Activated T-cell treated with anti-CD3 and anti-CD28 coated beads, Interleukin-2, amount 50 U/mL, for 72 hours (primary cell): ENCODE data around the gene PPP1CC. TPM values are rescaled to one million over a fixed set of nuclear protein-coding genes. Genes with fewer than 3 reads are reported as not detected.
"Not testable (repeated sequence)": the region's sequence is repeated elsewhere in the genome, so short reads cannot be mapped to it uniquely, and the experiment has no call there.

ENCODE experiments used
- ATAC-seq, 2 donors: fragments of 150-1000 bp; cut with Tn5 transposase; replicated peaks in 1 of 2; 2 replicates each; pipeline ENCODE4 v1.10.0; 2021; ENCODE audit warnings: moderate library complexity in 2 of 2, mild to moderate bottlenecking in 1 of 2
- DNase-seq, 2 donors: peaks; one replicate each; pipeline ENCODE4 v3.0.0; 2021 to 2022; ENCODE audit warnings: mixed read lengths in 1 of 2
- H3K27ac Mint-ChIP-seq: one replicate; pipeline ENCODE4 v1.8.0; 2022; ENCODE audit warnings: mild to moderate bottlenecking, moderate library complexity, mixed read lengths
- H3K27me3 Mint-ChIP-seq: one replicate; pipeline ENCODE4 v1.8.0; 2022; ENCODE audit warnings: low read depth, mixed read lengths
- H3K36me3 Mint-ChIP-seq, 2 donors: one replicate each; pipeline ENCODE4 v1.8.0; 2022; ENCODE audit warnings: mixed read lengths in 2 of 2, mild to moderate bottlenecking in 1 of 2; ENCODE audit not compliant: insufficient read depth in 2 of 2
- H3K4me1 Mint-ChIP-seq: one replicate; pipeline ENCODE4 v1.8.0; 2022; ENCODE audit warnings: low read depth, mixed read lengths
- H3K4me3 Mint-ChIP-seq, 2 donors: one replicate each; pipeline ENCODE4 v1.8.0; 2022; ENCODE audit warnings: mild to moderate bottlenecking in 2 of 2, mixed read lengths in 2 of 2, moderate library complexity in 2 of 2
- H3K9me3 Mint-ChIP-seq, 2 donors: one replicate each; pipeline ENCODE4 v1.8.0; 2022; ENCODE audit warnings: mixed read lengths in 2 of 2
- total RNA-seq, 2 donors: library from RNA; stranded (reverse); gene quantifications; one replicate each; pipeline ENCODE4 v1.2.3, GENCODE V29; 2022

The PPP1CC gene
- total RNA-seq, 2 donors from 2014 or later, result 302 to 332 TPM

GRCh38 chr12:110767863-110768262 is 25.2 kb upstream of the PPP1CC start:
- H3K27ac Mint-ChIP-seq, result no peak overlapping the region

DNA sequence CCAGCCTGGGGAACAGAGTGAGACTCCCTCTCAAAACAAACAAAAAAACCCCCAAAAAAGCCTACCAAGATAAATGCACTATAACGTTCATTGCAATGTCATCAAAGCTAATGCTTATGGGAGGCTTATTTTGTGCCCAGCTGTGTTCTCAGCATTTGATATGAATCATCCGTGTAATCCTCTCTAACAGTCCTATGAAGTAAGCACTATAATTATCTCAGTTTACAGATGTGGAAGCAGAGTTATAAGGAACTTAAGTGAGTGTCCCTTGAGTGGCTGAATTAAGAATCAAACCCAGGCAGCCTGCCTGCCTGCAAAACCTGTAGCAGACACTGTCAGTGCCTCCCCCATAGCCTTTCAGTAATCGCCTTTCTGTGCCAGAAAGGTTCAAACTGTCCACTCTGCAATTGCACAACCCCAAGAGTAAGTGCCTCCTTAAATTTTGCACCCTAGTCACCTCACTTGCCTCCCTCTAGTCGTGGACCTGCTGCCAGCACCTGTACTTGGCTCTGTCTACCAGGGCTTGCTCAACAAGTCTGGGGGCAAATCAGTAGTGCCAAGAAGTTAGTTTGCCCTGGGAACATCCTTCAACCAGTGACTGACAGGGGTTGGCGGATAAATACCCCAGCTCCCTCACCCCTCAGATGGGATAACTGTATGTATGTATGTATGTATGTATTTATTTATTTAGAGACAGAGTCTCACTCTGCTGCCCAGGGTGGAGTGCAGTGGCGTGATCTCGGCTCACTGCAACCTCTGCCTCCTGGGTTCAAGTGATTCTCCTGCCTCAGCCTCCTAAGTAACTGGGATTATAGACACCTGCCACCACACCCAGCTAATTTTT is 23.8 kb upstream of the PPP1CC start:
- H3K27ac Mint-ChIP-seq, result no peak overlapping the region
- peaks cover 2% of the 10 kb centered on the region in 2 donors for H3K9me3 Mint-ChIP-seq
- no peak overlapping the region for H3K4me3 Mint-ChIP-seq
- DNase-seq (no peak), ATAC-seq (no peak)
- no peaks in the 10 kb centered on the region for H3K27me3 Mint-ChIP-seq
- H3K4me1 Mint-ChIP-seq, result peaks cover 17% of the 10 kb centered on the region
- H3K36me3 Mint-ChIP-seq, result peaks cover 0 to 2% of the 10 kb centered on the region in 2 donors

More at GRCh38 chr12:110767863-110768262, 25.2 kb upstream of the PPP1CC start:
- H3K9me3 Mint-ChIP-seq, result peaks cover 2 to 3% of the 10 kb centered on the region in 2 donors
- ATAC-seq (no peak), DNase-seq (no peak)
- H3K4me3 Mint-ChIP-seq, result no peak overlapping the region
- peaks cover 26% of the 10 kb centered on the region for H3K4me1 Mint-ChIP-seq
- H3K27me3 Mint-ChIP-seq, result no peaks in the 10 kb centered on the region
- peaks cover 1 to 2% of the 10 kb centered on the region in 2 donors for H3K36me3 Mint-ChIP-seq

DNA sequence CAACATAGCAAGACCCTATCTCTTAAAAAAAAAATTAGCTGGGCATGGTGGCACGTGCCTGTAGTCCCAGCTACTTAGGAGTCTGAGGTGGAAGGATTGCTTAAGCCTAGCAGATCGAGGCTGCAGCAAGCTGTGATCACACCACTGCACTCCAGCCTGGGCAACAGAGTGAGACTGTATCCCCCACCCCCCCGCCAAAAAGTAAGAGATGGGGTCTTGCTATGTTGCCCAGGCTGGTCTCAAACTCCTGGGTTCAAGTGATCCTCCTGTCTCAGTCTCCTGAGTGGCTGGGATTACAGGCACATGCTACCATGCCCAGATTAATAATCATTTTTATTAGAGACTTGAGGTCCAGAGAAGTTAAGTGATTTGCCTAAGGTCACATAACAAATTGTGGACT is 22.9 kb upstream of the PPP1CC start:
- not testable (repeated sequence) for DNase-seq, H3K4me3 Mint-ChIP-seq, H3K27me3 Mint-ChIP-seq, H3K36me3 Mint-ChIP-seq, H3K27ac Mint-ChIP-seq, ATAC-seq, H3K9me3 Mint-ChIP-seq, H3K4me1 Mint-ChIP-seq

DNA sequence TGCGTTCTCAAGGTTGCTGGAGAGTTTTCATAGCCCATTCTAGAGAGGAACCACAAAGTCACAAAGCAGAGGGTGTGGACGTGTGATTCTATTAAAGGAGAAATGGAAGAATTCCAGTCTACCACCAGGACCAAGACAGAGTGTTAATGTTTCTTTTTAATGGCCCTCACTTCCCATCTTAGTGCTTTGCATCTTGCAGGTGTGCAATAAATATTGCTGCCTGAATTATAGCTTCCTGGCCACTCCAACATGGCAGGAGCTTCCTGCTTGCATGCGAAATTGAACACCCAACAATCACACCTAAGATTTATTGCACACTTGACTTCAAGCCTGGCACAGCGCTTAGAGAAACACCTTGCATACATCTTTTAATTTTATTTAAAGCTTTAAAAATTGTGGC is 22.4 kb upstream of the PPP1CC start:
- Mint-ChIP-seq H3K9me3 (peaks cover 0 to 2% of the 10 kb centered on the region in 2 donors), H3K4me3 (no peak overlapping the region), H3K27me3 (no peaks in the 10 kb centered on the region), H3K36me3 (no peaks in the 10 kb centered on the region), H3K27ac (no peak overlapping the region), H3K4me1 (peaks cover 13% of the 10 kb centered on the region)
- DNase-seq (no peak), ATAC-seq (no peak)

GRCh38 chr12:110763583-110763982 is 20.9 kb upstream of the PPP1CC start:
- DNase-seq (no peak), ATAC-seq (no peak)
- H3K27me3 Mint-ChIP-seq, result no peaks in the 10 kb centered on the region
- H3K4me1 Mint-ChIP-seq, result peaks cover 21% of the 10 kb centered on the region
- no peaks in the 10 kb centered on the region for H3K36me3 Mint-ChIP-seq
- H3K9me3 Mint-ChIP-seq, result no peaks in the 10 kb centered on the region
- H3K27ac Mint-ChIP-seq, result no peak overlapping the region
- H3K4me3 Mint-ChIP-seq, result no peak overlapping the region

- Mint-ChIP-seq H3K27ac (no peak overlapping the region), H3K9me3 (no peaks in the 10 kb centered on the region), H3K27me3 (no peaks in the 10 kb centered on the region), H3K4me3 (peak overlapping the region; percentile 56), H3K36me3 (no peaks in the 10 kb centered on the region), H3K4me1 (peaks cover 21% of the 10 kb centered on the region)
- ATAC-seq (peak; percentile 55 to 68), DNase-seq (no peak)
These were observed 20.2 kb upstream of the PPP1CC start for GRCh38 chr12:110762891-110763290.

DNA sequence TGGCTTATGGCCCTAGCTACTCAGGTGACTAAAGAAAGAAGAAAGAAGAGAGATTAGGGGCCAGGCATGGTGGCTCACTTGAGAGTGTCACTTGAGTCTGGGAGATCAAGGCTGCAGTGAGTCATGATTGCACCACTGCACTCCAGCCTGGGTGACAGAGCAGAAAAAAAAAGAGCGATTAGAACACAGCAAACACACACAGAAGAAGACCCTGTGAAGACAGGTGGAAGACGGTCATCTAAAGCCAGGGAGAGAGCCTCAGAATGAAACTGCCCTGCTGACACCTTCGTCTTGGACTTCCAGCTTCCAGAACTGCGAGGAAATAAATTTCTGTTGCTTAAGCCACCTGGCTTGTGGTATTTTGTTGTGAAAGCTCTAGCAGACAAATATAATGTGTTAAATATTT is 17.5 kb upstream of the PPP1CC start:
- DNase-seq (no peak), ATAC-seq (peak; percentile 86 to 89)
- H3K4me3 Mint-ChIP-seq, result no peak overlapping the region
- peaks cover 30% of the 10 kb centered on the region for H3K4me1 Mint-ChIP-seq
- no peaks in the 10 kb centered on the region for H3K27me3 Mint-ChIP-seq
- H3K27ac Mint-ChIP-seq, result no peak overlapping the region
- no peaks in the 10 kb centered on the region for H3K36me3 Mint-ChIP-seq
- no peaks in the 10 kb centered on the region for H3K9me3 Mint-ChIP-seq

DNA sequence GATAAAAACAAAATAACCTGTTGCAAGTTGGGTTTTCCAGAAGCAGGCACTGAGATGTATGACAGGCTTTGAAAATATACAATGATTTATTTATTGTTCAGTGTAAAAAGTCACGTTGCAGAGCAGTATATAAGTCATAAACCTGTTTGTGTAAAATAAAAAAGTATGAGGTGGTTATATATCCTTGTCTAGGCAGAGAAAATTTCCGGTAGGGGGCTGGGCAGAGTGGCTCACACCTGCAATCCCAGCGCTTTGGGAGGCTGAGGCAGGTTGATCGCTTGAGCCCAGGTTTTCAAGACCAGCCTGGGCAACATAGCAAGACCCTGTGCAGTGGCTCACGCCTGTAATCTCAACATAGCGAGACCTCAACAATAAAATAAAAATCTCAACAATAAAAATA is 16.2 kb upstream of the PPP1CC start:
- peaks cover 30% of the 10 kb centered on the region for H3K4me1 Mint-ChIP-seq
- H3K27me3 Mint-ChIP-seq, result no peaks in the 10 kb centered on the region
- H3K27ac Mint-ChIP-seq, result no peak overlapping the region
- no peak overlapping the region for H3K4me3 Mint-ChIP-seq
- H3K36me3 Mint-ChIP-seq, result no peaks in the 10 kb centered on the region
- DNase-seq (no peak), ATAC-seq (no peak)
- H3K9me3 Mint-ChIP-seq, result no peaks in the 10 kb centered on the region

- no peak overlapping the region for H3K27ac Mint-ChIP-seq
- no peaks in the 10 kb centered on the region for H3K27me3 Mint-ChIP-seq
- H3K9me3 Mint-ChIP-seq, result no peaks in the 10 kb centered on the region
- no peaks in the 10 kb centered on the region for H3K36me3 Mint-ChIP-seq
- ATAC-seq (no peak), DNase-seq (no peak)
- H3K4me1 Mint-ChIP-seq, result peaks cover 20% of the 10 kb centered on the region
- no peak overlapping the region for H3K4me3 Mint-ChIP-seq
These were observed 13.9 kb upstream of the PPP1CC start for GRCh38 chr12:110756611-110757010.

DNA sequence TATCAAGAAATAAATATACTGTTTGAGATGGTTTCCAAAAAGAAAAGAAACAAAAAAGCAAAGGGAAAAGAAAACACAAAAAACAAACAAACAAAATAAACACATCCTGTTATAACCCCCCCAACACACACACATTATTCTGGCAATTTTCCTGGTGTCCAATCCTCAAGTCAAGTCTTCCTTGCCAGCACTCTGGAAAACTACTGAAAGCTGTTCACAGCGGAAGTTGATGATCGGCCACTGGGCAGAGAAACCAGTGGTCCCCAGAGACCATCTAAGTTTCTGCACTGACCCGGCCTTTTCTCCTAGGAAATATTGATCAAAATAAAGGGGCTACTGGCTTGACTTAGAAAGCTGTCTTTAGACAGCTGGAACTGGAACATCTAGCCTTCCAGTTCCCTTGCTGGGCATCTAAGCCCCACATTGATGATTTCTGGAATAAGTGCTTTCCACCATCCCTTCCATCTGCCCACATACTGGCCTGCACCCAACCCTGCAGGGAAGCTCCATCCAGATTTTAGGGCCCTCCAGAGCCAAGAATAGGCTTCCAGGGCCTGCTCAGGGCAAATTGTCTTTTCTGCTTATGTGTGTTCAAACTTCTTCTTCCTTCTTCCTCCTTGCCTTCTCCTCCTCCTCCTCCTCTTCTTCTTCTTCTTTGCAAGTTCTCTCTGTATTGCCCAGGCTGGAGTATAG is 11.6 kb upstream of the PPP1CC start:
- Mint-ChIP-seq H3K27ac (no peak overlapping the region), H3K27me3 (no peaks in the 10 kb centered on the region), H3K36me3 (no peaks in the 10 kb centered on the region), H3K9me3 (no peaks in the 10 kb centered on the region), H3K4me3 (no peak overlapping the region), H3K4me1 (peaks cover 10% of the 10 kb centered on the region)
- no peak for DNase-seq
- no peak for ATAC-seq

DNA sequence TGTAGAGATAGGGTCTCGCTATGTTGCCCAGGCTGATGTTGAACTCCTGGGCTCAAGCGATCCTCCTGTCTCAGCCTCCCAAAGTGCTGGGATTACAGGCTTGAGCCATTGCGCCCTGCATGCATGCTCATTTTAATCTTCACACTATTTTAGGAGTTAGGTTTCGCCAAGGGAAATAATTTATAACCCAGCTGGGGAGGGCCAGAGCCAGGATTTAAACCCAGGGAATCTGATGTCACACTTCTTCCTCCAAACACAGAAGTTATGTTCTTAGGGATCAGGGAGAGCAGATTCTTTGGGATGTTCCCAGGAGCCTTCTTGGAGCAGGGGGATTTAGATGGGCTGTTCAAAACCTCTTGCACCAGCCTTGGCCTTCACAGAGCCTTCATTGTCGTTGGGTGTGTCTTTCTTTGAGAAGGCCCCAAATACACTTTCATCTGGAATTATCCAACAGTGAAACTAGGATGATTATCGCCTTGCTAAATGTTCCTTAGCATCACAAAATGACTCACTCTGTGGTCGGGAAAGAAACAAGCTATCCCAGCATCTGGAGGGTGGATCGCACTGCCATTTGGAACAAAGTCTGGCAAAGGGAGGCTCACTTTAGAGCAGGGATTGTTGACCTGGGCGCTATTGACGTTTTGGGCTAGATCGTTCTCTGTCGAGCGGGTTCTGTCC is 8.2 kb upstream of the PPP1CC start:
- DNase-seq, result no peak
- Mint-ChIP-seq H3K27me3 (no peaks in the 10 kb centered on the region), H3K36me3 (no peaks in the 10 kb centered on the region), H3K27ac (no peak overlapping the region), H3K4me1 (no peaks in the 10 kb centered on the region), H3K4me3 (no peak overlapping the region), H3K9me3 (no peaks in the 10 kb centered on the region)
- ATAC-seq, result no peak

DNA sequence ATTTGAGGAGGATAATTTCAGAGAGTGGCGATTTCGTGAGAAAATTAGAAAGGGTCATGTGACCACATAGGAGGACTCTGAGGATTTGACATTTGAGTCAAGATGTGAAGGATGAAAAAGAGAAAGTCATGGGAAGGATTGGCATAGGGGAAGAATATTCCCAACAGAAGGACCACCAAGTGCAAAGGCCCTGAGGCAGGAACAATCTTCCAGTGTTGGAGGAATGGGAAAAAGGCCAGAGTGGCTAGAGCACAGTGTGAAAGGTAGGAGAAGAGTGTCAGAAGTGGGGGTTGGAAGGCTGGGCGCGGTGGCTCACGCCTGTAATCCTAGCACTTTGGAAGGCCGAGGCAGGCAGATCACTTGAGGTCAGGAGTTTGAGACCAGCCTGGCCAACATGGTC is 3.9 kb upstream of the PPP1CC start:
- no peaks in the 10 kb centered on the region for H3K27me3 Mint-ChIP-seq
- H3K4me3 Mint-ChIP-seq, result no peak overlapping the region
- H3K27ac Mint-ChIP-seq, result no peak overlapping the region
- H3K36me3 Mint-ChIP-seq, result peaks cover 5 to 6% of the 10 kb centered on the region in 2 donors
- H3K4me1 Mint-ChIP-seq, result peaks cover 16% of the 10 kb centered on the region
- DNase-seq, result no peak
- H3K9me3 Mint-ChIP-seq, result no peaks in the 10 kb centered on the region
- ATAC-seq, result no peak
